Large intestine (tissue), 3 donors: ENCODE measurements around the gene NUTF2. TPM values are rescaled to one million over a fixed set of nuclear protein-coding genes. Genes with fewer than 3 reads are reported as not detected.

Source experiments
- DNase-seq, 2 donors: peaks; one replicate each; pipeline versions ENCODE4 v3.0.0 to v3.0.0-alpha.2; 2013
- H3K27ac ChIP-seq: one replicate; pipeline ENCODE4 v1.5.1; 2013; ENCODE audit warnings: low read length
- H3K27me3 ChIP-seq: 2 replicates; pipeline ENCODE4 v1.6.1; 2013; ENCODE audit warnings: low read length; ENCODE audit not compliant: control insufficient read depth, insufficient read depth
- H3K36me3 ChIP-seq: 2 replicates; pipeline ENCODE4 v1.6.1; 2013; ENCODE audit warnings: low read length; ENCODE audit not compliant: control insufficient read depth, insufficient read depth
- H3K4me1 ChIP-seq: one replicate; pipeline ENCODE4 v1.6.1; 2013; ENCODE audit warnings: low read length; ENCODE audit not compliant: control insufficient read depth, insufficient read depth
- H3K4me3 ChIP-seq: one replicate; pipeline ENCODE4 v1.5.1; 2013; ENCODE audit warnings: low read length
- H3K9me3 ChIP-seq: one replicate; pipeline ENCODE4 v1.6.1; 2013; ENCODE audit warnings: mild to moderate bottlenecking, low read depth, low read length, moderate library complexity; ENCODE audit not compliant: control insufficient read depth
- WGBS: methylation state at CpG from one replicate; pipeline ENCODE4 v1.1.5; 2013; ENCODE audit warnings: low lambda C conversion rate; ENCODE audit not compliant: insufficient coverage; 5-methylcytosine and 5-hydroxymethylcytosine counted together
- polyA plus RNA-seq: library from polyadenylated mRNA; unstranded; fragments of 120-200 nt; gene quantifications from one replicate; pipeline ENCODE4 v1.2.1, GENCODE V29; 2013

Gene NUTF2
- polyA plus RNA-seq, 1 donor, result 123 TPM

GRCh38 chr16:67882374-67883145 lies 35.8 kb downstream of the NUTF2 start:
- peaks cover 27% of the 10 kb centered on the region for H3K4me1 ChIP-seq
- no peaks in the 10 kb centered on the region for H3K9me3 ChIP-seq
- H3K36me3 ChIP-seq, result peaks cover 89% of the 10 kb centered on the region
- no peaks in the 10 kb centered on the region for H3K27me3 ChIP-seq
- no peak overlapping the region for H3K4me3 ChIP-seq
- no CpG with 5 or more reads among the region's 18 CpGs for WGBS
- peak in 1 of 2 donors; percentile 12 for DNase-seq
- peak overlapping the region; percentile 94 for H3K27ac ChIP-seq

- H3K4me3 ChIP-seq, result no peak overlapping the region
- no peaks in the 10 kb centered on the region for H3K9me3 ChIP-seq
- no peaks in the 10 kb centered on the region for H3K27me3 ChIP-seq
- peaks cover 27% of the 10 kb centered on the region for H3K4me1 ChIP-seq
- H3K36me3 ChIP-seq, result peaks cover 82% of the 10 kb centered on the region
- DNase-seq, result peak; percentile 81 to 89
- no CpG with 5 or more reads among the region's 6 CpGs for WGBS
- peak overlapping the region; percentile 94 for H3K27ac ChIP-seq
These were observed 36.6 kb downstream of the NUTF2 start for GRCh38 chr16:67883146-67883871.

- Histone ChIP-seq H3K27ac (peak overlapping the region; percentile 94), H3K9me3 (no peaks in the 10 kb centered on the region), H3K4me3 (no peak overlapping the region), H3K4me1 (peaks cover 27% of the 10 kb centered on the region), H3K36me3 (peaks cover 76% of the 10 kb centered on the region), H3K27me3 (no peaks in the 10 kb centered on the region)
- DNase-seq, result peak; percentile 48 to 55
- no CpG with 5 or more reads among the region's 11 CpGs for WGBS
These were observed 37.1 kb downstream of the NUTF2 start for GRCh38 chr16:67883872-67884261.

- H3K36me3 ChIP-seq, result peaks cover 68% of the 10 kb centered on the region
- DNase-seq, result peak; percentile 53 to 54
- H3K4me1 ChIP-seq, result peaks cover 27% of the 10 kb centered on the region
- no peaks in the 10 kb centered on the region for H3K9me3 ChIP-seq
- WGBS, result no CpG with 5 or more reads among the region's 22 CpGs
- H3K27me3 ChIP-seq, result no peaks in the 10 kb centered on the region
- peak within 1 kb of the TSS; percentile 94 for H3K27ac ChIP-seq
- H3K4me3 ChIP-seq, result no peak within 1 kb of the TSS
These were observed 38.0 kb downstream of the NUTF2 start, which contains the start of gene NRN1L for GRCh38 chr16:67884684-67885083. TSS of gene NRN1L (plus strand) at chr16:67884885. CDS start at chr16:67884904, 19 bp downstream.

GRCh38 chr16:67885545-67885944 lies 38.8 kb downstream of the NUTF2 start:
- peaks cover 27% of the 10 kb centered on the region for H3K4me1 ChIP-seq
- DNase-seq, result no peak
- no peaks in the 10 kb centered on the region for H3K9me3 ChIP-seq
- no CpG with 5 or more reads among the region's 12 CpGs for WGBS
- H3K27me3 ChIP-seq, result no peaks in the 10 kb centered on the region
- H3K36me3 ChIP-seq, result peaks cover 59% of the 10 kb centered on the region
- no peak overlapping the region for H3K4me3 ChIP-seq
- no peak overlapping the region for H3K27ac ChIP-seq

- Histone ChIP-seq H3K9me3 (no peaks in the 10 kb centered on the region), H3K27ac (no peak overlapping the region), H3K36me3 (peaks cover 55% of the 10 kb centered on the region), H3K27me3 (no peaks in the 10 kb centered on the region), H3K4me1 (peaks cover 27% of the 10 kb centered on the region), H3K4me3 (no peak overlapping the region)
- DNase-seq, result no peak
- WGBS, result no CpG with 5 or more reads among the region's 19 CpGs
These were observed 39.2 kb downstream of the NUTF2 start for GRCh38 chr16:67885976-67886375.

GRCh38 chr16:67886387-67886786 lies 39.7 kb downstream of the NUTF2 start:
- Histone ChIP-seq H3K27ac (no peak overlapping the region), H3K9me3 (no peaks in the 10 kb centered on the region), H3K36me3 (peaks cover 51% of the 10 kb centered on the region), H3K27me3 (no peaks in the 10 kb centered on the region), H3K4me3 (no peak overlapping the region), H3K4me1 (peaks cover 27% of the 10 kb centered on the region)
- no peak for DNase-seq
- no CpG with 5 or more reads among the region's 5 CpGs for WGBS

- no peaks in the 10 kb centered on the region for H3K9me3 ChIP-seq
- H3K27ac ChIP-seq, result no peak overlapping the region
- peaks cover 11% of the 10 kb centered on the region for H3K4me1 ChIP-seq
- H3K36me3 ChIP-seq, result peaks cover 31% of the 10 kb centered on the region
- no peaks in the 10 kb centered on the region for H3K27me3 ChIP-seq
- no peak overlapping the region for H3K4me3 ChIP-seq
- no CpG with 5 or more reads among the region's 3 CpGs for WGBS
- DNase-seq, result no peak
These were observed 41.6 kb downstream of the NUTF2 start for GRCh38 chr16:67888331-67888730.

GRCh38 chr16:67892375-67892774 lies 45.6 kb downstream of the NUTF2 start:
- no peaks in the 10 kb centered on the region for H3K27me3 ChIP-seq
- peak overlapping the region; percentile 64 for H3K27ac ChIP-seq
- peak overlapping the region; percentile 44 for H3K4me3 ChIP-seq
- DNase-seq, result peak in 1 of 2 donors; percentile 16
- WGBS, result 52% methylated on average over 5 of the region's 5 CpGs
- no peaks in the 10 kb centered on the region for H3K36me3 ChIP-seq
- peaks cover 8% of the 10 kb centered on the region for H3K4me1 ChIP-seq
- no peaks in the 10 kb centered on the region for H3K9me3 ChIP-seq

GRCh38 chr16:67892899-67893742 lies 46.4 kb downstream of the NUTF2 start, which contains the start of gene PSKH1:
TSS of gene PSKH1 (plus strand) at chr16:67893254. CDS start at chr16:67908750, 15,496 bp downstream.
- Histone ChIP-seq H3K4me3 (peak within 1 kb of the TSS; percentile 95), H3K27me3 (no peaks in the 10 kb centered on the region), H3K4me1 (peaks cover 8% of the 10 kb centered on the region), H3K9me3 (no peaks in the 10 kb centered on the region), H3K36me3 (no peaks in the 10 kb centered on the region), H3K27ac (peak within 1 kb of the TSS; percentile 99)
- no CpG with 5 or more reads among the region's 90 CpGs for WGBS
- peak; percentile 94 to 96 for DNase-seq
